Measurements from ENCODE around the gene FAM227A. TPM values are rescaled to one million over a fixed set of nuclear protein-coding genes. Genes with fewer than 3 reads are reported as not detected.
"Not testable (repeated sequence)": the region's sequence is repeated elsewhere in the genome, so short reads cannot be mapped to it uniquely, and the experiment has no call there.

The FAM227A gene
- total and polyA plus RNA-seq, 2 experiments from 2014 or later = 0.51 to 2.9 TPM

GRCh38 chr22:38652859-38653258 is 3.3 kb downstream of the FAM227A start:
- Histone ChIP-seq H4K20me1 (ENCODE audit: insufficient read depth, poor library complexity, severe bottlenecking) (no peaks in the 10 kb centered on the region), H2AFZ (no peak overlapping the region), H3K79me2 (peaks cover 27% of the 10 kb centered on the region), H3K27me3 (no peaks in the 10 kb centered on the region), H3K4me2 (no peak overlapping the region), H3K4me1 (ENCODE audit: insufficient read depth) (peaks cover 8% of the 10 kb centered on the region), H3K36me3 (replicated peaks; ENCODE audit: insufficient read depth, low read depth) (no peaks in the 10 kb centered on the region), H3K27ac (no peak overlapping the region), H3K9me2 (replicated peaks; ENCODE audit: insufficient read depth) (no peaks in the 10 kb centered on the region), H3K9me3 (ENCODE audit: low read depth) (no peaks in the 10 kb centered on the region), H3K4me3 (no peak overlapping the region)
- DNase-seq (ENCODE audit: low spot score) = peak; percentile 58
- TF ChIP-seq EZH2 (IDR thresholded peaks at IDR 0.05; ENCODE audit: borderline replicate concordance) (no peak), EZH2phosphoT487 (IDR thresholded peaks at IDR 0.05; ENCODE audit: low read depth, severe bottlenecking, unreplicated experiment) (no peak)

- H3K9me3 ChIP-seq (ENCODE audit: low read depth) = no peaks in the 10 kb centered on the region
- H3K4me2 ChIP-seq = no peak overlapping the region
- no peaks in the 10 kb centered on the region for H4K20me1 ChIP-seq (ENCODE audit: insufficient read depth, poor library complexity, severe bottlenecking)
- no peaks in the 10 kb centered on the region for H3K36me3 ChIP-seq (replicated peaks; ENCODE audit: insufficient read depth, low read depth)
- H2AFZ ChIP-seq = no peak overlapping the region
- no peaks in the 10 kb centered on the region for H3K9me2 ChIP-seq (replicated peaks; ENCODE audit: insufficient read depth)
- H3K4me1 ChIP-seq (ENCODE audit: insufficient read depth) = no peaks in the 10 kb centered on the region
- H3K79me2 ChIP-seq = peaks cover 10% of the 10 kb centered on the region
- no peak for DNase-seq (ENCODE audit: low spot score)
- TF ChIP-seq EZH2 (IDR thresholded peaks at IDR 0.05; ENCODE audit: borderline replicate concordance) (no peak), EZH2phosphoT487 (IDR thresholded peaks at IDR 0.05; ENCODE audit: low read depth, severe bottlenecking, unreplicated experiment) (no peak)
- H3K4me3 ChIP-seq = no peak overlapping the region
- H3K27ac ChIP-seq = no peak overlapping the region
- 79% methylated on average over 5 of the region's 5 CpGs for WGBS (ENCODE audit: low lambda C conversion rate, missing lambda C conversion rate)
- H3K27me3 ChIP-seq = no peaks in the 10 kb centered on the region
Measured at GRCh38 chr22:38649841-38650522, 6.2 kb downstream of the FAM227A start.

DNA sequence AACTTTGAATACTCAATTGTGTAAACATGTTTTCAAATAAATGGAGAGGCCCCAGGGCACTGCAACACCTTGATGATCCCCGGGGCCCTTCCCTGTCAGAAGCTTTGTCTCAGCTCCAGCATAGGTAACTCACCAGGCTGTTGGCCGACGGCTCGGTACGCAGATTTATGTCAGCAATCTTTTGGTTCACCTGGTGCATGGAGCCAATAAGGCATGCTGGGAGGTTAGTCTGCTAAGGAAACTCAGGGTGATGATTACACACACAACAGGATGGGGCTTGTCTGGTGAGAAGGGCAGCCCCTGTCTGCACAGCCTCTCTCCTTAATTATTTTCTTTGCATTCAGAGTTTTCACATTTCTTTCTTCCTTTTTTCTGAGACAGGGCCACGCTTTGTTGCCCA is 10.8 kb downstream of the FAM227A start:
- no peaks in the 10 kb centered on the region for H3K9me2 ChIP-seq (replicated peaks; ENCODE audit: insufficient read depth)
- no peaks in the 10 kb centered on the region for H3K27me3 ChIP-seq
- H3K4me2 ChIP-seq = no peak overlapping the region
- H3K4me3 ChIP-seq = no peak overlapping the region
- no peak overlapping the region for H3K27ac ChIP-seq
- DNase-seq (ENCODE audit: low spot score) = no peak
- no peaks in the 10 kb centered on the region for H3K79me2 ChIP-seq
- TF ChIP-seq CTCF (IDR thresholded peaks at IDR 0.05; ENCODE audit: poor library complexity) (no peak), EZH2phosphoT487 (IDR thresholded peaks at IDR 0.05; ENCODE audit: low read depth, severe bottlenecking, unreplicated experiment) (no peak), EZH2 (IDR thresholded peaks at IDR 0.05; ENCODE audit: borderline replicate concordance) (no peak)
- no peaks in the 10 kb centered on the region for H3K9me3 ChIP-seq (ENCODE audit: low read depth)
- WGBS (ENCODE audit: low lambda C conversion rate, missing lambda C conversion rate) = 96% methylated on average over 6 of the region's 6 CpGs
- H3K36me3 ChIP-seq (replicated peaks; ENCODE audit: insufficient read depth, low read depth) = no peaks in the 10 kb centered on the region
- no peak overlapping the region for H2AFZ ChIP-seq
- H3K4me1 ChIP-seq (ENCODE audit: insufficient read depth) = no peaks in the 10 kb centered on the region
- H4K20me1 ChIP-seq (ENCODE audit: insufficient read depth, poor library complexity, severe bottlenecking) = no peaks in the 10 kb centered on the region

DNA sequence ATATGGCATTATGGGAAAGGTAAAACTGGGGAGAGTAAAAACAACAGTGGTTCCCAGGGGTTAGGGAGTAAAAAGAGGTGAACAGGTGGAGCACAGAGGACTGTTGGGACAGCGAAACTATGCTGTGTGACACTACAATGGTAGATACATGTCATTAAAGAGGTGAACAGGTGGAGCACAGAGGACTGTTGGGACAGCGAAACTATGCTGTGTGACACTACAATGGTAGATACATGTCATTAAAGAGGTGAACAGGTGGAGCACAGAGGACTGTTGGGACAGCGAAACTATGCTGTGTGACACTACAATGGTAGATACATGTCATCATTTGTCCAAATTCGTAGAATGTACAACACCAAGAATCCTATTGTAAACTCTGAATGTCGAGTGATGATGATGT is 11.9 kb downstream of the FAM227A start:
- not testable (repeated sequence) for DNase-seq (ENCODE audit: low spot score); H3K27ac ChIP-seq; H3K4me2 ChIP-seq; H3K4me3 ChIP-seq; H3K9me2 ChIP-seq (replicated peaks; ENCODE audit: insufficient read depth); H3K9me3 ChIP-seq (ENCODE audit: low read depth); H3K27me3 ChIP-seq; H2AFZ ChIP-seq; H3K79me2 ChIP-seq; H4K20me1 ChIP-seq (ENCODE audit: insufficient read depth, poor library complexity, severe bottlenecking); H3K4me1 ChIP-seq (ENCODE audit: insufficient read depth); H3K36me3 ChIP-seq (replicated peaks; ENCODE audit: insufficient read depth, low read depth)
- WGBS (ENCODE audit: low lambda C conversion rate, missing lambda C conversion rate) = 98% methylated on average over 5 of the region's 5 CpGs

GRCh38 chr22:38641476-38642040 is 14.6 kb downstream of the FAM227A start:
- Histone ChIP-seq H3K27ac (no peak overlapping the region), H3K9me3 (ENCODE audit: low read depth) (no peaks in the 10 kb centered on the region), H3K79me2 (no peaks in the 10 kb centered on the region), H3K4me1 (ENCODE audit: insufficient read depth) (no peaks in the 10 kb centered on the region), H2AFZ (no peak overlapping the region), H3K4me2 (no peak overlapping the region), H3K36me3 (replicated peaks; ENCODE audit: insufficient read depth, low read depth) (no peaks in the 10 kb centered on the region), H4K20me1 (ENCODE audit: insufficient read depth, poor library complexity, severe bottlenecking) (no peaks in the 10 kb centered on the region), H3K9me2 (replicated peaks; ENCODE audit: insufficient read depth) (no peaks in the 10 kb centered on the region), H3K27me3 (no peaks in the 10 kb centered on the region), H3K4me3 (no peak overlapping the region)
- WGBS (ENCODE audit: low lambda C conversion rate, missing lambda C conversion rate) = 94% methylated on average over 13 of the region's 13 CpGs
- TF ChIP-seq EZH2phosphoT487 (IDR thresholded peaks at IDR 0.05; ENCODE audit: low read depth, severe bottlenecking, unreplicated experiment) = no peak
- TF ChIP-seq CTCF (IDR thresholded peaks at IDR 0.05; ENCODE audit: poor library complexity) = no peak
- TF ChIP-seq EZH2 (IDR thresholded peaks at IDR 0.05; ENCODE audit: borderline replicate concordance) = no peak
- DNase-seq (ENCODE audit: low spot score) = no peak

All from hepatocyte (in vitro differentiated cells).